Neural progenitor cell (in vitro differentiated cells): ENCODE data around the gene KAZN. TPM values are rescaled to one million over a fixed set of nuclear protein-coding genes. Genes with fewer than 3 reads are reported as not detected.

ENCODE experiments used
- DNase-seq: peaks from one replicate; pipeline ENCODE4 v3.0.0-alpha.2; 2016; ENCODE audit warnings: low spot score
- H2AFZ ChIP-seq: fragments of 200-600 bp; sonication (generic); replicated peaks from 2 replicates; pipeline ENCODE4 v1.6.1; 2016; ENCODE audit warnings: antibody characterized with exemption
- H3F3A ChIP-seq: fragments of 200-600 bp; sonication (generic); 2 replicates; pipeline ENCODE4 v1.6.1; 2016; ENCODE audit warnings: antibody characterized with exemption, low read depth
- H3K27ac ChIP-seq: fragments of 200-600 bp; sonication (generic); 2 replicates; pipeline ENCODE4 v1.5.1; 2016; ENCODE audit warnings: mild to moderate bottlenecking
- H3K27me3 ChIP-seq: fragments of 200-600 bp; sonication (generic); 2 replicates; pipeline ENCODE4 v1.6.1; 2016; ENCODE audit warnings: mild to moderate bottlenecking, moderate library complexity
- H3K36me3 ChIP-seq: fragments of 200-600 bp; sonication (generic); 2 replicates; pipeline ENCODE4 v1.5.1; 2016
- H3K4me1 ChIP-seq: fragments of 200-600 bp; sonication (generic); 2 replicates; pipeline ENCODE4 v1.6.1; 2016; ENCODE audit warnings: mixed run types
- H3K4me2 ChIP-seq: fragments of 200-600 bp; sonication (generic); 2 replicates; pipeline ENCODE4 v1.6.1; 2016
- H3K4me3 ChIP-seq: fragments of 200-600 bp; sonication (generic); 2 replicates; pipeline ENCODE4 v1.5.1; 2016
- H3K79me2 ChIP-seq: fragments of 200-600 bp; sonication (generic); 2 replicates; pipeline ENCODE4 v1.6.1; 2016; ENCODE audit warnings: low read depth
- H3K9ac ChIP-seq: fragments of 200-600 bp; sonication (generic); 2 replicates; pipeline ENCODE4 v1.6.1; 2016
- H3K9me3 ChIP-seq: fragments of 200-600 bp; sonication (generic); 2 replicates; pipeline ENCODE4 v1.5.1; 2016; ENCODE audit warnings: low read depth
- H4K20me1 ChIP-seq: fragments of 200-600 bp; sonication (generic); 2 replicates; pipeline ENCODE4 v1.6.1; 2016; ENCODE audit warnings: low read depth
- H3K27ac Mint-ChIP-seq: 3 replicates; pipeline ENCODE4 v1.8.0; 2021; ENCODE audit warnings: mixed read lengths
- H3K27me3 Mint-ChIP-seq: 2 replicates; pipeline ENCODE4 v1.8.0; 2022; ENCODE audit warnings: low read depth, mild to moderate bottlenecking, inconsistent platforms, moderate library complexity, mixed read lengths; ENCODE audit not compliant: insufficient read depth
- H3K36me3 Mint-ChIP-seq: 3 replicates; pipeline ENCODE4 v1.8.0; 2021; ENCODE audit warnings: mixed read lengths
- H3K4me1 Mint-ChIP-seq: 3 replicates; pipeline ENCODE4 v1.8.0; 2021; ENCODE audit warnings: mixed read lengths
- H3K4me3 Mint-ChIP-seq: 3 replicates; pipeline ENCODE4 v1.8.0; 2021; ENCODE audit warnings: mild to moderate bottlenecking, moderate library complexity, mixed read lengths
- H3K9me3 Mint-ChIP-seq: 3 replicates; pipeline ENCODE4 v1.8.0; 2020; ENCODE audit warnings: mixed read lengths
- EZH2 ChIP-seq: fragments of 200-600 bp; sonication (generic); IDR thresholded peaks from 2 replicates; pipeline ENCODE4 v1.6.1; 2017; ENCODE audit warnings: antibody characterized with exemption, mild to moderate bottlenecking, moderate library complexity
- EZH2phosphoT487 ChIP-seq: fragments of 200-600 bp; sonication (generic); IDR thresholded peaks from 2 replicates; pipeline ENCODE4 v1.6.1; 2017; ENCODE audit warnings: antibody characterized with exemption
- total RNA-seq: library from RNA; depleted of rRNA; stranded (reverse); fragments of >200 nt; gene quantifications from 2 replicates; pipeline ENCODE4 v1.2.3, GENCODE V29; 2015; ENCODE audit warnings: low replicate concordance
- TF ChIP-seq, protein P1 (sequence below): fragments of 200-600 bp; sonication (generic); IDR thresholded peaks from 2 replicates; pipeline ENCODE4 v1.5.1; 2017; ENCODE audit warnings: antibody characterized with exemption, mild to moderate bottlenecking

KAZN gene
- total RNA-seq, 1 donor from 2014 or later = 6.1 TPM

DNA sequence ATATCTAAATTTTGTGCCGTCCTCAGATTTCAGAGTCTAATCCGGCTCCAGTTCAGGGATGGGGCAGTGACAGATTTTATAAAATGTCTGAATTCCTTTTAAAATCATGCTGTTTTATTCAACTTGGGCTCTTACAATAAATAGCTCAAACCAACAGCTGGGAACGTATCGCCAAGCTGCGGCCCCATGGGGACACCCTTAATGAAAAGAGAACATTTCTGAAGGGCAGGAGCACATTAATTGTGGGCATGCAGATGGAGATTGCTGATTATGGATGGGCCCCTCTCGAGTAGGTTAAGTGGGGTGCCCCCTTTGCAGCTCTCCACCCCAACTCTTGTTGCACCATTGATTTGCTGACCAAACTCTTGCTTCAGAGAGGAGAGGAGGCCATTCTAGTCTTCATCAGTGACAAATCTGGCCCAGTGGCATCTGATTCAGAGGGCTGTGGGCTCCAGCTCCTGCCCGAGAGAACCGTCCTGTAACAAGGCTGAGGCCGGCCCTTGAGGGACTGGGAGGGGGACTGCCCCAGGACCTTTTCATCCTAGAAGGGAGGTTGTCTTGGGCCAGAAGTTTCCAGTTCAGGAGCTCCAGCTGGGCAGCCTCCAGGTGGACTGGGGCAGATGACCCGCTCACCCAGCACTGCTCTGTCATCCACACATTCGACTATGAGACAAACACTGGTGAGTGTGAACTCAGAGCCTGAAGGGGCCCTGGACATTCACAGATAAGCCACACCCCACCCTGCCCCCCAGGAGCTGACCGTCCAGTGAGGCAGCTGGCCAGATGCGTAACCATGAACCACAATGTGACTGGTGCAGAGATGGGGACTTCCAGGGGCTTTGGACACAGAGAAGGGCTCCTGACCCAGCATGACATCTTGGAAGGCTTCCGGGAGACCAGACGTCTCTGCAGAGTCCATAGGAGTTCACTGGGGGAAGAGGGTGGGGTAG lies 500.0 kb downstream of the KAZN start:
- Histone ChIP-seq H2AFZ (no peak overlapping the region), H3K9me3 (no peaks in the 10 kb centered on the region), H3F3A (no peaks in the 10 kb centered on the region), H3K4me2 (no peak overlapping the region), H3K4me1 (no peaks in the 10 kb centered on the region), H3K27me3 (peaks cover 16% of the 10 kb centered on the region), H3K9ac (no peak overlapping the region), H3K4me3 (no peak overlapping the region), H3K36me3 (no peaks in the 10 kb centered on the region), H3K79me2 (no peaks in the 10 kb centered on the region), H3K27ac (no peak overlapping the region), H4K20me1 (no peaks in the 10 kb centered on the region)
- H3K4me3 Mint-ChIP-seq = no peak overlapping the region
- DNase-seq = no peak
- H3K9me3 Mint-ChIP-seq = no peaks in the 10 kb centered on the region
- H3K4me1 Mint-ChIP-seq = peaks cover 25% of the 10 kb centered on the region
- TF ChIP-seq EZH2 (no peak), EZH2phosphoT487 (no peak)
- TF ChIP-seq, protein P1, sequence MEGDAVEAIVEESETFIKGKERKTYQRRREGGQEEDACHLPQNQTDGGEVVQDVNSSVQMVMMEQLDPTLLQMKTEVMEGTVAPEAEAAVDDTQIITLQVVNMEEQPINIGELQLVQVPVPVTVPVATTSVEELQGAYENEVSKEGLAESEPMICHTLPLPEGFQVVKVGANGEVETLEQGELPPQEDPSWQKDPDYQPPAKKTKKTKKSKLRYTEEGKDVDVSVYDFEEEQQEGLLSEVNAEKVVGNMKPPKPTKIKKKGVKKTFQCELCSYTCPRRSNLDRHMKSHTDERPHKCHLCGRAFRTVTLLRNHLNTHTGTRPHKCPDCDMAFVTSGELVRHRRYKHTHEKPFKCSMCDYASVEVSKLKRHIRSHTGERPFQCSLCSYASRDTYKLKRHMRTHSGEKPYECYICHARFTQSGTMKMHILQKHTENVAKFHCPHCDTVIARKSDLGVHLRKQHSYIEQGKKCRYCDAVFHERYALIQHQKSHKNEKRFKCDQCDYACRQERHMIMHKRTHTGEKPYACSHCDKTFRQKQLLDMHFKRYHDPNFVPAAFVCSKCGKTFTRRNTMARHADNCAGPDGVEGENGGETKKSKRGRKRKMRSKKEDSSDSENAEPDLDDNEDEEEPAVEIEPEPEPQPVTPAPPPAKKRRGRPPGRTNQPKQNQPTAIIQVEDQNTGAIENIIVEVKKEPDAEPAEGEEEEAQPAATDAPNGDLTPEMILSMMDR = no peak
- no peaks in the 10 kb centered on the region for H3K36me3 Mint-ChIP-seq
- peaks cover 18% of the 10 kb centered on the region for H3K27me3 Mint-ChIP-seq
- H3K27ac Mint-ChIP-seq = no peak overlapping the region

DNA sequence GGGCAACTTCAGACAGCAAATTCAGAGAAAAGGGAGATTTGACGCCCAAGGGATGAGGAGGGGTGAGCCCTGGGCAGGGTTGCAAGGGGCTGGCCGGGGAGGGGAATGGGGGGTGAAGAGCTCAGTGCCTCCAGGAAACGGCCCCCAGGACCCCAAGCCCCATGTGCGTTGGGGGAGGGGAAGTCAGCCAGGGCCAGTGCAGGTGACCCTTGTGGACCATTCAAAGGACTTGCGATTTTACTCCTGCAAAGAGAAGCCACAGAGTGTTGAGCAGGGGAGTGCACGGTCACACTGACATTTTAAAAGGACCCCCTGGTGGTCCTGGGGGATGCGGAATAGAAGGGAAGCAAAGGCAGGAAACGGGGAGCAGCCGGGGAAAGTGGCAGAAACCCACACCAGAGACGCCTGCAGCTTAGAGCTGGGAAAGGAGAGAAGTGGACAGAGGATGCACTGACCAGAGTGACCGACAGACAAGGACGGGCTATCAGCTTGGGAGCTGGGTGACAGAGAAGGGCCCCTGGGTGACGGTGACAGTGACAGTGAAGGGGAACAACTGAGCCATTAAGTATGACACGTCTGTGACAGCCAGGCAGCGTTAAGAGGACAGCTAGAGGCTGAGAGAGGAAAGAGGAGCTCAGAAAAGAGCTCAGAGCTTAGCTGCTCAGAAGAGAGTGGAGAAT lies 501.1 kb downstream of the KAZN start:
- no peak overlapping the region for H3K27ac Mint-ChIP-seq
- Histone ChIP-seq H3K9ac (no peak overlapping the region), H3K4me1 (no peaks in the 10 kb centered on the region), H4K20me1 (no peaks in the 10 kb centered on the region), H3K27me3 (peaks cover 16% of the 10 kb centered on the region), H3K27ac (no peak overlapping the region), H3K36me3 (no peaks in the 10 kb centered on the region), H3K4me3 (no peak overlapping the region), H2AFZ (no peak overlapping the region), H3K79me2 (no peaks in the 10 kb centered on the region), H3K4me2 (no peak overlapping the region), H3K9me3 (no peaks in the 10 kb centered on the region), H3F3A (no peaks in the 10 kb centered on the region)
- DNase-seq = no peak
- peaks cover 5% of the 10 kb centered on the region for H3K9me3 Mint-ChIP-seq
- TF ChIP-seq EZH2phosphoT487 (no peak), EZH2 (no peak)
- TF ChIP-seq, protein P1 = no peak
- H3K4me3 Mint-ChIP-seq = no peak overlapping the region
- H3K27me3 Mint-ChIP-seq = peaks cover 18% of the 10 kb centered on the region
- peaks cover 21% of the 10 kb centered on the region for H3K4me1 Mint-ChIP-seq
- peaks cover 4% of the 10 kb centered on the region for H3K36me3 Mint-ChIP-seq

DNA sequence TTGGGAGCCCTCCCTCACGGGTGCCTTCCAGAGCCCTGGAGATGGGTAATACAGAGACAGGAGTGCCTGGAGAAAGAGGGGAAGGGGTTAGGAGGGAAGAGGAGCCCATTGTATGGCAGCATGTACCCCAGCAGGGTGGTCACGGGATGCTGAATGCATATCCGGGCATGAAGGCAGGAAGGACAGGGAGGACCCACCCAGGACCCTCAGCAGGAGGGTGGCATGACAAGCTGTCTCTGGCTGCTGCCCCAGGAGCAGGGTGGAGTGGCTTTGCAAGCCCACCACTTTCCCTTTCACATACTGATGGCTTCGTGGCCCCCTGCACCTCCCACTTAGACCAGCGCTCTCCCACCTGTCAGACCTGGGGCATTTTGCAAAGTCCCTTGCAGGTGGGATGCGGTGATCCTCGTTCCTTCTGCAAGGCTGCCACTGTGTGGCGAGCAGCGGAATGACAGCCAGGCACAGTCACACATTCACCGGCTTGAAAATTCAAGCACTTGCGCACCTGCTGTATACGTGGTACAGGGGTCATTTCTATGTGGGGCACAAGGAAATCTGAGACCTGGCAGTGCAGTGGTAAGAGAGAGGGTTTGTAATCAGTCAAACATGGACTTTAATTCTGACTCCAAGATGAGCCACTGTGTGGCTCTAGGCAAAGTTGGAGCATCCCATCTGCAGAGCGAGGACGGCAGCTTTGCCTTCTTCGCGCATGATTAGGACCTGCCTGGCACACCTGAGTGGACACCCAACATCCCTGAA lies 501.8 kb downstream of the KAZN start:
- Histone ChIP-seq H3K36me3 (no peaks in the 10 kb centered on the region), H3K9ac (no peak overlapping the region), H3F3A (no peaks in the 10 kb centered on the region), H2AFZ (no peak overlapping the region), H3K27ac (no peak overlapping the region), H3K9me3 (no peaks in the 10 kb centered on the region), H3K79me2 (no peaks in the 10 kb centered on the region), H3K27me3 (peaks cover 16% of the 10 kb centered on the region), H4K20me1 (no peaks in the 10 kb centered on the region), H3K4me2 (no peak overlapping the region), H3K4me3 (no peak overlapping the region), H3K4me1 (no peaks in the 10 kb centered on the region)
- H3K9me3 Mint-ChIP-seq = peaks cover 9% of the 10 kb centered on the region
- peak; percentile 76 for DNase-seq
- H3K36me3 Mint-ChIP-seq = peaks cover 7% of the 10 kb centered on the region
- no peak overlapping the region for H3K4me3 Mint-ChIP-seq
- TF ChIP-seq EZH2 (no peak), EZH2phosphoT487 (no peak)
- TF ChIP-seq, protein P1 = peak; percentile 96
- H3K4me1 Mint-ChIP-seq = peaks cover 21% of the 10 kb centered on the region
- H3K27me3 Mint-ChIP-seq = peaks cover 18% of the 10 kb centered on the region
- no peak overlapping the region for H3K27ac Mint-ChIP-seq
